ENCODE data around the gene KRT9. TPM values are rescaled to one million over a fixed set of nuclear protein-coding genes. Genes with fewer than 3 reads are reported as not detected.
"Not testable (repeated sequence)": the region's sequence is repeated elsewhere in the genome, so short reads cannot be mapped to it uniquely, and the experiment has no call there.

Gene KRT9
- not detected for total RNA-seq
- polyA plus RNA-seq = not detected

GRCh38 chr17:41571561-41572434, at the start of gene KRT9:
Gene KRT9, minus strand, starts transcription at chr17:41572059. Its CDS starts 67 bp downstream, at chr17:41571992.
- 65 to 77% methylated on average over 24 of the region's 24 CpGs for WGBS, 2 donors
- intact Hi-C loops (cut with DNase I) = no loop called here
- peaks cover 0 to 33% (median 0%) of the 10 kb centered on the region in 3 donors for H3K27me3 ChIP-seq

GRCh38 chr17:41621435-41621817, 49.6 kb upstream of the KRT9 start:
- H3K27ac ChIP-seq; H3K36me3 ChIP-seq; intact Hi-C loops (cut with DNase I); H3K4me1 ChIP-seq; DNase-seq; H3K9me3 ChIP-seq; H3K4me3 ChIP-seq: not testable (repeated sequence)
- peaks cover 0 to 12% (median 0%) of the 10 kb centered on the region in 3 donors for H3K27me3 ChIP-seq
- 89 to 91% methylated on average over 11 of the region's 11 CpGs for WGBS, 2 donors

More at GRCh38 chr17:41571561-41572434, at the start of gene KRT9:
- H3K36me3 ChIP-seq = no peaks in the 10 kb centered on the region
- H3K27ac ChIP-seq = no peak within 1 kb of the TSS
- no peak for DNase-seq
- TF ChIP-seq POLR2AphosphoS5 (IDR thresholded peaks at IDR 0.05) (no peak), EP300 (IDR thresholded peaks at IDR 0.05) (no peak), POLR2A (IDR thresholded peaks at IDR 0.05) (no peak)
- TF ChIP-seq, protein P1, sequence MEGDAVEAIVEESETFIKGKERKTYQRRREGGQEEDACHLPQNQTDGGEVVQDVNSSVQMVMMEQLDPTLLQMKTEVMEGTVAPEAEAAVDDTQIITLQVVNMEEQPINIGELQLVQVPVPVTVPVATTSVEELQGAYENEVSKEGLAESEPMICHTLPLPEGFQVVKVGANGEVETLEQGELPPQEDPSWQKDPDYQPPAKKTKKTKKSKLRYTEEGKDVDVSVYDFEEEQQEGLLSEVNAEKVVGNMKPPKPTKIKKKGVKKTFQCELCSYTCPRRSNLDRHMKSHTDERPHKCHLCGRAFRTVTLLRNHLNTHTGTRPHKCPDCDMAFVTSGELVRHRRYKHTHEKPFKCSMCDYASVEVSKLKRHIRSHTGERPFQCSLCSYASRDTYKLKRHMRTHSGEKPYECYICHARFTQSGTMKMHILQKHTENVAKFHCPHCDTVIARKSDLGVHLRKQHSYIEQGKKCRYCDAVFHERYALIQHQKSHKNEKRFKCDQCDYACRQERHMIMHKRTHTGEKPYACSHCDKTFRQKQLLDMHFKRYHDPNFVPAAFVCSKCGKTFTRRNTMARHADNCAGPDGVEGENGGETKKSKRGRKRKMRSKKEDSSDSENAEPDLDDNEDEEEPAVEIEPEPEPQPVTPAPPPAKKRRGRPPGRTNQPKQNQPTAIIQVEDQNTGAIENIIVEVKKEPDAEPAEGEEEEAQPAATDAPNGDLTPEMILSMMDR (IDR thresholded peaks at IDR 0.05) = no peak
- no peaks in the 10 kb centered on the region for H3K4me1 ChIP-seq
- no peaks in the 10 kb centered on the region for H3K9me3 ChIP-seq
- H3K4me3 ChIP-seq = no peak within 1 kb of the TSS

- Histone ChIP-seq H3K4me1 (no peaks in the 10 kb centered on the region), H3K27ac (no peak overlapping the region), H3K4me3 (no peak overlapping the region), H3K9me3 (no peaks in the 10 kb centered on the region), H3K36me3 (no peaks in the 10 kb centered on the region), H3K27me3 (peaks cover 0 to 12% (median 0%) of the 10 kb centered on the region in 3 donors)
- peak; percentile 47 for DNase-seq
- intact Hi-C loops (cut with DNase I) = no loop called here
- TF ChIP-seq, protein P1 (IDR thresholded peaks at IDR 0.05) = no peak
- TF ChIP-seq EP300 (IDR thresholded peaks at IDR 0.05) = no peak
- TF ChIP-seq POLR2A (IDR thresholded peaks at IDR 0.05) = no peak
- no peak for TF ChIP-seq POLR2AphosphoS5 (IDR thresholded peaks at IDR 0.05)
- 78 to 84% methylated on average over 21 of the region's 21 CpGs for WGBS, 2 donors
Observed at GRCh38 chr17:41620583-41621434, 49.0 kb upstream of the KRT9 start.

GRCh38 chr17:41619927-41620582, 48.2 kb upstream of the KRT9 start:
- 80 to 82% methylated on average over 6 of the region's 6 CpGs for WGBS, 2 donors
- H3K36me3 ChIP-seq; intact Hi-C loops (cut with DNase I); H3K27ac ChIP-seq; H3K4me3 ChIP-seq; H3K4me1 ChIP-seq; H3K9me3 ChIP-seq; DNase-seq: not testable (repeated sequence)
- H3K27me3 ChIP-seq = peaks cover 0 to 18% (median 0%) of the 10 kb centered on the region in 3 donors

DNA sequence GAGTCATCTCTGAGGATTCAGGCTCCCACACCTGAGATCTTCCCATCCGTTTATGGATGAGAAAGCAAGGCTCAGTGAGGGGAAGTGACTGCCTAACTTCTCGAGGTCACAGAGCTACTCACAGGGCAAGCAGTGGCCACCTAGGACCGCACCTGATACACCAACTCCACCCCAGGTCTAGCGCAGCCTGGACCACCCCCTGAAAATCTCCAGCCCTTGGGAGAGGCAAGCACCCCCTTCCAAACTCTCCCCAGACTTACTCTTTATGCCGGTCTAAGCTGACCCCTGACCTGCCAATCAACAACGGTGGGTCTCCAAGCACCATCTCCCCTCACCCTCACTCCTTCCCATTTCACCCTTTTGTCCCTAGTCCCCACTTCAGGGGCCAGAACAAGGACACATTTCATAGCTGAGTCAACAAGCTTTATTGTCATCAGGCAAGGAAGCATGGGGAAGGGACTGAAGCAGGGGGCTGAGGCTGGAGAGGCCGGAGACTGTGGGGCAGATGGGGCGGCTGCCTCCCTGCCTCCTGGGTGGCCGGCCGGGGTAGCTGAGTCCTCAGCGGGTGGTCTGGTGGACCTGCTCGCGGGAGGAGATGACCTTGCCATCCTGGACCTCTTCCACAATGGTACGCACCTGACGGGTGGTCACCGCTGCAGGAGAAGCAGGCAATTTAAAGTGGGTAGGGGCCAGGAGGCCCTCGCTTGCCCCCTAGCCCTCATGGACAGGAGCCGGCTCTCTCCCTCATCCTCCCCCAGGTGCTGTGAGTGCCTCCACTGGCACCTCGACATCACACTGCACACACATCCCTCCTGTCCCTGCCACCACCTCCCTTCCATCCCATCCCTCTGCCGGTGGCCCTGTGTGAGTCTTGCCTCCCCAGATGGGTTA, 47.4 kb upstream of the KRT9 start:
- peaks cover 0 to 20% (median 0%) of the 10 kb centered on the region in 3 donors for H3K27me3 ChIP-seq
- DNase-seq = peak; percentile 40
- 68 to 80% methylated on average over 18 to 20 of the region's 20 CpGs for WGBS, 2 donors

More for the DNA sequence above, 47.4 kb upstream of the KRT9 start:
- Histone ChIP-seq H3K9me3 (no peaks in the 10 kb centered on the region), H3K27ac (no peak overlapping the region), H3K4me1 (no peaks in the 10 kb centered on the region), H3K36me3 (no peaks in the 10 kb centered on the region), H3K4me3 (no peak overlapping the region)
- no peak for TF ChIP-seq POLR2AphosphoS5 (IDR thresholded peaks at IDR 0.05)
- no peak for TF ChIP-seq EP300 (IDR thresholded peaks at IDR 0.05)
- TF ChIP-seq, protein P1 (IDR thresholded peaks at IDR 0.05) = no peak
- no peak for TF ChIP-seq POLR2A (IDR thresholded peaks at IDR 0.05)
- intact Hi-C loops (cut with DNase I) = no loop called here
